Effector memory CD8-positive, alpha-beta T cell (primary cell): ENCODE measurements around the gene KIAA1958.

Experiments
- ATAC-seq: fragments of 150-1000 bp; cut with Tn5 transposase; replicated peaks from 2 replicates; pipeline ENCODE4 v1.10.0; 2021; ENCODE audit warnings: mild to moderate bottlenecking, moderate library complexity
- DNase-seq, 3 experiments: peaks; one replicate each; pipeline ENCODE4 v3.0.0; 2021
- H3K27ac Mint-ChIP-seq, 2 donors: one replicate each; pipeline ENCODE4 v1.8.0; 2022; ENCODE audit warnings: mild to moderate bottlenecking in 2 of 2, mixed read lengths in 2 of 2, moderate library complexity in 2 of 2
- H3K27me3 Mint-ChIP-seq, 2 donors: one replicate each; pipeline ENCODE4 v1.8.0; 2022; ENCODE audit warnings: mixed read lengths in 2 of 2
- H3K36me3 Mint-ChIP-seq: one replicate; pipeline ENCODE4 v1.8.0; 2022; ENCODE audit warnings: mild to moderate bottlenecking, moderate library complexity, mixed read lengths; ENCODE audit not compliant: insufficient read depth
- H3K4me1 Mint-ChIP-seq, 2 donors: one replicate each; pipeline ENCODE4 v1.8.0; 2022; ENCODE audit warnings: low read depth in 2 of 2, mixed read lengths in 2 of 2
- H3K4me3 Mint-ChIP-seq, 2 donors: one replicate each; pipeline ENCODE4 v1.8.0; 2022; ENCODE audit warnings: mild to moderate bottlenecking in 2 of 2, mixed read lengths in 2 of 2, moderate library complexity in 2 of 2
- H3K9me3 Mint-ChIP-seq, 2 donors: one replicate each; pipeline ENCODE4 v1.8.0; 2022; ENCODE audit warnings: mixed read lengths in 2 of 2

KIAA1958 gene

DNA sequence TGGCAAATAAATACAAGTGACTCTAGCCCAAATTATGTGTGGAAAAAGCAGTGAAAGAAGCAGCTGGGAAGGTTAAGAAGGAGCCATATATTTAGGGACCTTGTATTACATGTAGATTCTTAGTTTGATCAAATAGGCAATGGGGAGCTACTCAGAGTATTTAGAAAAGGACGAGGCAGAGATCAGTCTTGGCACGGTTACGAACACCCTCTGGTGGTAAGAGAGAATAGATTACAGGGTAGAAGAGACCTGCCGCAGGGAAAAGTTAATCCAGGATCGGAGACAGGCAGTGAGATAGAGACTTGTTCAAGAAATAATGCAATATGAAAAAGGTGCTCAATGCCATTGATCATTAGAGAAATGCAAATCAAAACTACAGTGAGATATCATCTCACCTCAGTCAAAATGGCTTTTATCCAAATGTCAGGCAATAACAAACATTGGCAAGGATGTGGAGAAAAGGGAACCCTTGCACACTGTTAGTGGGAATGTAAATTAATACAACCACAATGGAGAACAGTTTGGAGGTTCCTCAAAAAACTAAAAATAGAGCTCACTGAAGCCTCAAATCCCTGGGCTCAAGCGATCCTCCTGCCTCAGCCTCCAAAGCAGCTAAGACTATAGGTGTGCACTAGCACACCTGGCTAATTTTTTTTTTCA, 219.3 kb downstream of the KIAA1958 start:
- no peak for ATAC-seq
- peaks cover 4% of the 10 kb centered on the region for H3K36me3 Mint-ChIP-seq
- no peak for DNase-seq
- no peaks in the 10 kb centered on the region for H3K9me3 Mint-ChIP-seq
- no peak overlapping the region for H3K4me3 Mint-ChIP-seq
- H3K27ac Mint-ChIP-seq = no peak overlapping the region
- H3K27me3 Mint-ChIP-seq = no peaks in the 10 kb centered on the region
- H3K4me1 Mint-ChIP-seq = peaks cover 13 to 18% of the 10 kb centered on the region in 2 donors

- H3K36me3 Mint-ChIP-seq = peaks cover 13% of the 10 kb centered on the region
- H3K27ac Mint-ChIP-seq = no peak overlapping the region
- ATAC-seq = no peak
- H3K9me3 Mint-ChIP-seq = no peaks in the 10 kb centered on the region
- H3K4me1 Mint-ChIP-seq = peaks cover 19 to 25% of the 10 kb centered on the region in 2 donors
- H3K4me3 Mint-ChIP-seq = no peak overlapping the region
- H3K27me3 Mint-ChIP-seq = no peaks in the 10 kb centered on the region
- no peak for DNase-seq
These were observed 224.5 kb downstream of the KIAA1958 start for GRCh38 chr9:112711050-112711689.

GRCh38 chr9:112712678-112713077, 226.1 kb downstream of the KIAA1958 start:
- ATAC-seq (no peak), DNase-seq (no peak)
- Mint-ChIP-seq H3K9me3 (no peaks in the 10 kb centered on the region), H3K27ac (no peak overlapping the region), H3K4me1 (peaks cover 23 to 30% of the 10 kb centered on the region in 2 donors), H3K36me3 (peaks cover 23% of the 10 kb centered on the region), H3K27me3 (no peaks in the 10 kb centered on the region), H3K4me3 (no peak overlapping the region)

DNA sequence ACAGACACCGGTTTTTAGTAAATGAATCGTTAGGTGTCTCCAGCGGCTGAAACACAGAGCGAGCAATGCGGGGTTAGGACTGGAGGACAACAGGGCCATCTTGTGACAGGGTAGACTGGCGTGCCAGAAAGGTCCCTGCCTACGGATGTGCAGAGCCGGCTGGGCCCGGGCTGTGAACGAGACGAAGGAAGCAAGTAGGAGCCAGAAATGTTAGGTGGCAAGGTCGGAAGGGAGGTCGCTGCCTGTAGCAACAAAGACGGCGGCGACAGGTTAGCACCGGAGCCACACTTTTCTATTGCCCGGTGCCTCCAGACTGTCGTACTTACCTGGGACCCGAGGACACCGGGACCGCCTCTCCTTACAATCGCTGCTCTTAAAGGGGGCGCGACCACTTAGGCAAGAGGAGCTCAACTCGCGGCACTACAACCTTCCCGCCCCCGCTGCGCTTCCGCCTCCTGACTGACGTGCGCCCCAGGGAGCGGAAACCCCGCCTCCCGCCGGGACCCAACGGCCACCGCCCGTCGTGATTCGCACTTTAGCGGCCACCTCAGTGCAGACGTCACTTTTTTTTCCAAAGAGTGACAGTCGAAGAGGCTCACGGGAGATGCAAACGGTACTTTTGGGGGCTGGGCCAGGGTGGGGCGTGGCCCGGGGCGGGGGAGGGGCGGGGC, 231.2 kb downstream of the KIAA1958 start, which contains the start of gene INIP:
Gene INIP, minus strand, starts transcription at position 457 of the 671 bp plus-strand sequence. CDS start 1,632 bp downstream, outside the sequence.
- Mint-ChIP-seq H3K36me3 (peaks cover 20% of the 10 kb centered on the region), H3K27ac (peak within 1 kb of the TSS; percentile 92 to 96), H3K27me3 (no peaks in the 10 kb centered on the region), H3K9me3 (no peaks in the 10 kb centered on the region), H3K4me3 (peak within 1 kb of the TSS; percentile 85 to 94), H3K4me1 (peaks cover 10 to 17% of the 10 kb centered on the region in 2 donors)
- ATAC-seq = peak; percentile 89
- peak; percentile 97 for DNase-seq
